Esophagus muscularis mucosa (tissue), 3 donors: ENCODE measurements around the gene OGDH.

Source experiments
- POLR2A ChIP-seq: fragments of 450-650 bp; IDR thresholded peaks from one replicate; pipeline ENCODE4 v1.6.1; 2017; ENCODE audit warnings: antibody characterized with exemption, moderate library complexity, mild to moderate bottlenecking, low read depth
- TF ChIP-seq, protein P1 (sequence below), 3 experiments: fragments of 200-600 bp in 2 of 3; fragments of 450-650 bp in 1 of 3; sonication (generic) in 2 of 3; IDR thresholded peaks; one replicate each; pipeline ENCODE4 v1.5.1; 2017 to 2019; ENCODE audit warnings: antibody characterized with exemption in 3 of 3, mild to moderate bottlenecking in 2 of 3, moderate library complexity in 1 of 3

GRCh38 chr7:44609829-44610228 is 3.4 kb downstream of the OGDH start:
- no peak for TF ChIP-seq POLR2A
- TF ChIP-seq, protein P1, sequence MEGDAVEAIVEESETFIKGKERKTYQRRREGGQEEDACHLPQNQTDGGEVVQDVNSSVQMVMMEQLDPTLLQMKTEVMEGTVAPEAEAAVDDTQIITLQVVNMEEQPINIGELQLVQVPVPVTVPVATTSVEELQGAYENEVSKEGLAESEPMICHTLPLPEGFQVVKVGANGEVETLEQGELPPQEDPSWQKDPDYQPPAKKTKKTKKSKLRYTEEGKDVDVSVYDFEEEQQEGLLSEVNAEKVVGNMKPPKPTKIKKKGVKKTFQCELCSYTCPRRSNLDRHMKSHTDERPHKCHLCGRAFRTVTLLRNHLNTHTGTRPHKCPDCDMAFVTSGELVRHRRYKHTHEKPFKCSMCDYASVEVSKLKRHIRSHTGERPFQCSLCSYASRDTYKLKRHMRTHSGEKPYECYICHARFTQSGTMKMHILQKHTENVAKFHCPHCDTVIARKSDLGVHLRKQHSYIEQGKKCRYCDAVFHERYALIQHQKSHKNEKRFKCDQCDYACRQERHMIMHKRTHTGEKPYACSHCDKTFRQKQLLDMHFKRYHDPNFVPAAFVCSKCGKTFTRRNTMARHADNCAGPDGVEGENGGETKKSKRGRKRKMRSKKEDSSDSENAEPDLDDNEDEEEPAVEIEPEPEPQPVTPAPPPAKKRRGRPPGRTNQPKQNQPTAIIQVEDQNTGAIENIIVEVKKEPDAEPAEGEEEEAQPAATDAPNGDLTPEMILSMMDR (IDR thresholded peaks at IDR 0.05), result no peak
